CD4-positive, alpha-beta T cell treated with Interleukin-15 for 1 hour (primary cell): ENCODE data around the gene METRNL.
"Not testable (repeated sequence)": the region's sequence is repeated elsewhere in the genome, so short reads cannot be mapped to it uniquely, and the experiment has no call there.

Experiments used
- DNase-seq: peaks from one replicate; pipeline ENCODE4 v3.0.0-alpha.2; 2020

METRNL gene

DNA sequence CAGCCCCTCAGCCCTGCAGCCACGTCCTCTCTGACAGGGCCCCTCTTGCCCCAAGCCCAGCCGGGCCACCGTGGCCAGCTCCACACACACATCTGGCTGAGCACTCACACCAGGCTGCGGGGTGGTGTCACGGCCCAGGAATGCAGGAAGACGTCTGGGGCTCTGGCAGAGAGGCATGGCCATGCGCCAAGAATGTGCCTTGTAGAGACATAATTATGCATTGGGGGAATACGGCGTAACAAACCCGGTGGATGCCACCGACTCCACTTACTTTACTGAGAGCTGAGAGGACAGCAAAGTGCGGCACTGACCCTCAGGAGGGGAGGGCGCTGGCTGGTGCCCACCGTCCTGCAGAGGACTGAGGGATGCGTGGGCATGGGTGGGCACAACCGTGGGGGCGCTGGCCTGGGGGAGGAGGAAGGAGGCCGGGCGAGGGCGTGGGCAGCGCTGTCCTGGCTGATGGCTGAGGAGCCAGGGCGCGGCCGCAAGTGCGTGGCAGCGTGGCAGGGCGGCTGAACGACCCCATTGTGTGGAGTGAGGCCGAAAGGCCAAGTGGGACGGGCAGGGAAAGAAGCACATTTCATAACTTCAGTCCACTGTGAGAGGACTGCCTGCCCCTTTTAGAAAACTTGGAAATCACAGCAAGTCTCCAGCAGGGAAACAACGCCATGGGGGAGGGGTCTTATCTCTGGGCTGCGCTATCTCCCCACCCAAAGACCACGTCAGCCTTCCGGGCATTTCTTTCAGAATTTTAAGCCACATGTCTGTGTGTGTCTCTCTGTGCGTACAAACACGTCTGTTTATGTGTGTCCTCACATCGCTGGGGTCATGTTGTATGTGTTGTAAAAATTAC, 30.6 kb downstream of the METRNL start:
- DNase-seq: no peak

GRCh38 chr17:83110735-83111134, 31.3 kb downstream of the METRNL start:
- DNase-seq: no peak

DNA sequence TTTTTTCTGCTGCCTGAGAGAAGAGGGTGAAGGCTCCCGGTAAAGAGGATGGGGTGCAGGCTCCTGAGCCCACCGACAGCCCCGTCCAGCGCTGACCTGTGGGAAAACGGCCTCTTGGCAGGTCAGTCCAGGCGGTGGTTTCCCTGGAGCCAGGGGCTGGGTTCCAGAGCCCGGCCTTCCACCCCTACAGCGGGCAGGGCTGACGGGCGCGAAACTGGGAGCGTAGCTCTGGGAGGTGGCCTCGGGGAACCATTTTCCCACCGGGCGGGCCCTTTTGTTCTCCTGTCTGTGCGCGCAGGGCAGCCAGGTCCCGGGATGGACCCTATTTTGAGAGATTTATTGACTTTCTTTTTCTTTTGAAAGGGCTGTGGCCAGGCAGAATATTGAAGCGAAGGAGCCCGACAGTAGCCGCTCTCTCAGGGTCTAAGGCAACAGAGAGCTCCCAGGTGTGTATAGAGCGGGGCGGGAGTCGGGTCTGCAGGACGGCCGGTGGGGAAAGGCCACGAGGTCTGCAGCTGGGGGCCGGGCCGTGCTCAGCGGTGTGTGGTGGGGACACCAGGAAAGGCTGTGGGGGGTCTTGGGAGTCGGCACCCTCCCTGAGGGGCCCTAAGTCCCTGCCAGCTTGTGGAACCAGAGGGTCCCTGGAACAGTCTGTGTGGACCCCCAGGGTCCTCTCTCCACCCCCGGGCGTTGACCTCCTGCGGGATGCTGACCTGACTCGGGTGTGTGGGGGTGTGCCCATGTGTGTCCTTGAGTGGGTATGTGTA, 32.3 kb downstream of the METRNL start:
- DNase-seq: no peak

- no peak for DNase-seq
These were observed 34.0 kb downstream of the METRNL start for GRCh38 chr17:83113381-83113780.

DNA sequence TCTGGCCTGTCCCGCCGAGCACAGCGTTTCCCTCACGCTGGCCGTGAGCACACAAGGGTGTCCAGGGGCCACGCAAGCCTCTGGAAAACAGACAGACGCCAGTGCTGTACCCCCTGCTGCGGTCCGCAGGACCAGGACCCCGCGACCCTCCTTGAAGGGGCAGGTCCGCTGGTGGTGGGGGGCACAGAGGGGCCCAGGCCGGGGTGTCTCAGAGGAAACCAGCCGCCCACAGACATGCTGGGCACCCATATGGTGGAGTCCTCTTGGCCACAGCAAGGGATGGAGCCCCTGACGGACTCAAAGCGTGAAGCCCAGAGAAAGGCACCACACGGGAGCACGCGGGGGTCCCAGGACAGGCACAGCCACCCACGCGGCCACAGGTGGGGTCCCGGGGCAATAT, 34.4 kb downstream of the METRNL start:
- no peak for DNase-seq

DNA sequence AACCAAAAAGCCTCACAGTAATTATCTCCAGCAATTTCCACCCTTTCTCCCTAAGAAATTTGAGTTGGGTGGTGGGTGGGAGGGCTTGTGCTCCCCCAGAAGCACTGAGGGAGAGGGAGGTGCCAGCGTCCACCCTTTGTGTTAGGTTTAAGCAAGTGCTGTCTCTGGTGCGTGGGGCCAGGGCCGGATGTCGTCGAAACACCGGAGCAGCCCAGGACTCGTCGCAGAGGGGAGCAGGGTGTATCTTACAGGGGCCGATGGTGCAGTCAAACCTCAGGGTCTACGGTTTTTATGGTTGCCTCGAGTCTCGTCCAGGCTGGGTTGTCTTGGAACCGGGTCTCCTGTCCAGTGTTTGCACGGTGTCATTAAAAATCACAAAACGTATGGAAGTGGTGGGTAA, 35.3 kb downstream of the METRNL start:
- no peak for DNase-seq

DNA sequence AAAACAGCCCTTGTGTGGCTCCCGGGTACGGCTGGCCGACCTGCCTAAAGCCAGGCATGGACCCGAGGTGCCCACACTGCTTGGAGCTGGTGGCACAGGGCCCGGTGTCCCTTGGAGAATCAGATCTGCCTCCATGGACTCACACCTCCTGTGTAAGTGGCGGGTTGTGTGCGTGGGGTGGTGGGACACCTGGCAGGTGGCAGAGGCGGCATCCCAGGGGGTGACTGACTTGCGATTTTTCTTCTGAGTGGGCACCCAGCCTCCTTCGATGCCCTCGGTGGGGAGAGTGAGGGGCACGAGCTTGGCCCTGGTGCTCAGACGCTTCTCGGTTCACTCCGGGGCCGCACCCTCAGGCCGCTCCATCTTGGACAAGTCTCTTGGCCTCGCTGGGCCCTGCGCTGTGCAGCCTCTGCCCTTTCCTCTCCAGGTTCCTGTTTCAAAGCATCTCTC, 35.8 kb downstream of the METRNL start:
- no peak for DNase-seq

GRCh38 chr17:83115832-83116231, 36.4 kb downstream of the METRNL start:
- no peak for DNase-seq

- DNase-seq: no peak
These were observed 36.9 kb downstream of the METRNL start for GRCh38 chr17:83116311-83116771.

DNA sequence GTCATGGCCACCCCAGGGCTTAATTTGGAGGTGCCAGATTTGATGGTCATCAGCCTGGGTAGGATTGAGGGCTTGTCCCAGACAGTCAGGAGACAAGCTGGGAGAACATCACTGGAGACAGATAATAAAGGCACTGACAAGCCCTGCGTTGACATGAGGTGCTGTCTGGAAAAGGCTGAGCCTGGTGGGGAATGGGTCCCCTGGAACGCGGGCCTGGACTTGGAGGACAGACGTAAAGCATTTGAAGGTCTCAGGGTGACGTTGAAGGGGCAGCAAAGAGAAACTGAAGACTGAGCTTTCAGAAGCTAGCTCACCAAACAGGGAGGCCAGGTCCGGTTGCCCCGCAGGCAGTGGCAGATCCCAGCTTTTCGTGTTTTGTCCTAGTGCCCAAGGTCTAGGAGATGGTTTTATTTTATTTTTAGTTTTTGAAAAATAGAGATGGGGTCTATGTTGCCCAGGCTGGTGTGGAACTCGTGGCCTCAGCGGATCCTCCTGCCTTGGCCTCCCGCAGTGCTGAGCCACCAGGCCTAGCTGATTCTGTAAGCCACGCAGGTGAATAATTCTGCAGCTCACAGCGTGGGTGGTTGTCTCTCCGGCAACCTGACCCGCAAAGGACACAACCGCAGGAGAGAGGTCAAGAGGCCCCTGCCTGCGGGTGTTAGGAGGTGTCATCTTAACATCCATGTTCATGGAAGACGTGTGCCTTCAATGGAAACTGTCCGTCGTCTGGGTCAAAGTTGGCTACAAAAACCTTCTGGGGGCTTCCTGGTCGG, 37.6 kb downstream of the METRNL start:
- DNase-seq: no peak

DNA sequence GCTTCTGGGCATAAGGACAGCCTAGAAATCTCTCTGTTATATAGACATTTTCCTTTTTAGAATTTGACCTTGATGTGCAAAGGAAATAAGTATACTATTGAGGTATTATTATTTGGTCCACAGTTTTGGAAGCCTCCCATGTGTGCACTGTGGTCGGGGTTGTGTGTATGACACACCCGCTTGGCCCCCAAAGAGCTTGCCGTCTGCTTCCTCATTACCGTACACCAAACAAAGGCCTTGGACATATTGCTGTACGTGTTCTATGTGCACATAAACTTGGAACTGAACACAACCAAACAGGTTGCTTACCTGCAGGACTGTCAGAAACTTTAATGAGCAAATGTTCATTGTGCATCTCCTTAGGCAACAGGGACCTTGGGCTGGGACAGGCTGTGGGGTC, 38.2 kb downstream of the METRNL start:
- no peak for DNase-seq

- DNase-seq: no peak
These were observed 38.8 kb downstream of the METRNL start for GRCh38 chr17:83118071-83118841.

DNA sequence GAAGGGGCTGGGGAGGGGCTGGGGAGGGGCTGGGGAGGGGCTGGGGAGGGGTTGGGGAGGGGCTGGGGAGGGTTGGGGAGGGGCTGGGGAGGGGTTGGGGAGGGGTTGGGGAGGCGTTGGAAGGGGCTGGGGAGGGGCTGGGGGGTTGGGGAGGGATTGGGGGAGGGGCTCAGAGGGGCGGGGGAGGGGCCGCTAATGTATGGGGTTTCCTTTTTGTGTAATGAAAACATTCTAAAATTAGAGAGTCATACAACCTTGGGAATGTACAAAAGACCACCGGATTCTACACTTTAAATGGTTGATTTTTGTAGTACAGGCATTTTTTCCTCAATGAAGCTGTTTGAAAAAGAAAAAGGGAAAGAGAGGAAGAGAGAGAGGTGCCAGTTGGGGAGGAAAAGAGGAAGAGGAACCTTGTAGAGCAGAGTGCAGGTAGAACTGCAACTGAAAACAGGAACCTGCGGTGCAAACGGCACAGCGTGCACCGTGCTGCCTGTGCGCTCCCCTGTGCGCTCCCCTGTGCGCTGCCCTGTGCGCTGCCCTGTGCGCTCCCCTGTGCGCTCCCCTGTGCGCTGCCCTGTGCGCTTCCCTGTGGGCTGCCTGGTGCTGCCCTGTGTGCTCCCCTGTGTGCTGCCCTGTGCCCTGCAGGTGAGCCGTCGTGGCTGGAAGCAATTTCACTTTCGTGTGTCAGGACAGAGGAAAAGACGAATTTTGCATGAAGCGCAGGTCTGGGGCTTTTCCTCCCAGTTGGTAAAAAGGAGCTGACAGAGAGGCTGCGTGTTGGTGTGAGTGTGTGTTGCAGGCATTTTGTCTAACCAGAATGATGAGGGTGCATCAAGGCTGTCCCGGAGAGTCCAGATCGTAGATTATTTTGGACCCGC, 40.8 kb downstream of the METRNL start:
- peak; percentile 74 for DNase-seq

DNA sequence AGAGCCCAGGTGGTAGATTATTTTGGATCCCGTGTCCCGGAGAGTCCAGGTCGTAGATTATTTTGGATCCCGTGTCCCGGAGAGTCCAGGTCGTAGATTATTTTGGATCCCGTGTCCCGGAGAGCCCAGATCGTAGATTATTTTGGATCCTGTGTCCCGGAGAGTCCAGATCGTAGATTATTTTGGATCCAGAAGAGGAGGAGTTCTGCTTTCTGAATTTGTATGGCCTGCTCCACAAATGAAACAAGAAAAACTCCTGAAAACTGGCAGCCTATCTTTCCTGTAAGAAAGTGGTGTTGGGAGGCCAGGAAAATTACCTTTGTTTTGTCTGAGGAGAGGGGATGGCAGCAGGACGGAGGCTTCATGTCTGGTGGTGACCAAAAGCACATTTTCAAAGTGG, 42.1 kb downstream of the METRNL start:
- DNase-seq: not testable (repeated sequence)

- no peak for DNase-seq
These were observed 42.8 kb downstream of the METRNL start for GRCh38 chr17:83121921-83122820.

DNA sequence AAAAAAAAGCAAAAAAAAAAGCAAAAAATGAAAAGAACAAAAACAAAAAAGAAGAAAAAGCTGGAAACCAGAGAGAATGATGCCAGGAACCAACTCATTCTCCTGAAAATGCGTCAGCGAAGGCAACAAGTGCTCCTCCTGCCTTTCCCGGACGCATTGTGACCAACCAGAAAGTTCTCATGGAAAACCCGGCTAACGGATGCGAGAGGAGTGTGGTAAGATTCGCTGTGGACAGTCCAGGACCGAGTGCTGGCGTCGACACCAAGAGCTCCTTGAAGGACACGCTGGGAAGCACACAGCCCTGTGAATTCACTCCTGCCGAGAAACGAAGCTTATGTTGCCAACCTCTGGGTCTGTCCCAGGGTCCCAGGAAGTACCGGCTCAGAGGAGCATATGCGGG, 43.4 kb downstream of the METRNL start:
- DNase-seq: no peak

DNA sequence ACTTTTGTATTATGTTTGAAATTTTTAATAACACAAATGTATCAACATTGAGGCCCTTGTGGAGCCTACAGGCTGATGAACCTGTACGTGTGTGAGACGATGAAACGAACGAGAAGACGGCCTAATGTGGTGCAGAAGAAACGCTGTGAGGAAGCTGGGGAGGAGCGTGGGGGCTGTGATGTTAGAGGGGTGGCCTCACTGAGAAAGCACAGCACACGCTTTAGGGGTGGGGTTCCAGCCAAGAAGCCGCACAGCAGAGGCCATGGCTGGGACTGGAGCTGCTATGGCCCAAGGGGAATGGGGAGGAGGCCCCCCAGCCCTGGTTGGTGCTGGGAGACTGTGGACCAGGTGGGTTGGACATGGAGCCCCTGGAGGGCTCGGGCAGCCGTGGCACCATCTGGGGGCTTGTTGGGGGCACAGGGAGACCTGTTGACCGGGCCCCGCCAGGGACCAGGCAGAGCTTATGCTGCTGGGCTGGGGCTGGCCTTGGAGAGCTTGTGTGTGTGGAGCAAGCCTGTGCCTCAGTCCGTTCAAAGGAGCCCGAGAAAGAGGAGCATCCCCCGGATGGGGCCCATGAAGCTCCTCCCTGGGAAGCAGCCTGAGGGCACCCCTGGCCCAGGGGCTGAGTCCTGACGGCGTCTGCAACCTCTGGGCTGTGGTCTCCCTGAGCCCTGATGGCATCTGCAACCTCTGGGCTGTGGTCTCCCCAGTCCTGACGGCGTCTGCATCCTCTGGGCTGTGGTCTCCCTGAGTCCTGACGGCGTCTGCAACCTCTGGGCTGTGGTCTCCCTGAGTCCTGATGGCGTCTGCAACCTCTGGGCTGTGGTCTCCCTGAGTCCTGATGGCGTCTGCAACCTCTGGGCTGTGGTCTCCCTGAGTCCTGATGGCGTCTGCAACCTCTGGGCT, 44.7 kb downstream of the METRNL start:
- DNase-seq: peak; percentile 45

DNA sequence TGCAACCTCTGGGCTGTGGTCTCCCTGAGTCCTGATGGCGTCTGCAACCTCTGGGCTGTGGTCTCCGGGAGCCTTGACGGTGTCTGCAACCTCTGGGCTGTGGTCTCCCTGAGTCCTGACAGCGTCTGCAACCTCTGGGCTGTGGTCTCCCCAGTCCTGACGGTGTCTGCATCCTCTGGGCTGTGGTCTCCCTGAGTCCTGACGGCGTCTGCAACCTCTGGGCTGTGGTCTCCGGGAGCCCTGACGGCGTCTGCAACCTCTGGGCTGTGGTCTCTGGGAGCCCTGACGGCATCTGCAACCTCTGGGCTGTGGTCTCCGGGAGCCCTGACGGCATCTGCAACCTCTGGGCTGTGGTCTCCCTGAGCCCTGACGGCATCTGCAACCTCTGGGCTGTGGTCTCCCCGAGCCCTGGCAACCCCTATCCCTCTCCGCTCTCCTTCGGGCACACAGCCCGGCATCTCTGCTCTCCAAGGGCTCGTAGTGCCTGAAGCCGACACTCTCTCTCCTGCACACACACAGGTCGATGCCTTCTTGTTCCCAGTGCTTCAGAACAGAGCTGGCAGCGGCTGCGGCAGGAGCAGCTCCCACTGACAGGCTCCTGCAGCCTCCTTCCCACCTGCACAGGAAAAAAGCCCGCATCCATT, 45.6 kb downstream of the METRNL start:
- peak; percentile 43 for DNase-seq
